OCI-LY3 (cell line): Measurements from ENCODE around the gene ZNF785.

Experiments
- CTCF ChIP-seq: fragments of 200-600, 300-600 bp; sonication (generic); IDR thresholded peaks from 2 replicates; pipeline ENCODE4 v1.5.1; 2014; ENCODE audit warnings: antibody characterized with exemption, low read length, low read depth
- EZH2phosphoT487 ChIP-seq: fragments of 200-600 bp; shearing (Covaris generic); IDR thresholded peaks from 2 replicates; pipeline ENCODE4 v1.6.1; 2018; ENCODE audit warnings: antibody characterized with exemption, mixed run types, low read depth

DNA sequence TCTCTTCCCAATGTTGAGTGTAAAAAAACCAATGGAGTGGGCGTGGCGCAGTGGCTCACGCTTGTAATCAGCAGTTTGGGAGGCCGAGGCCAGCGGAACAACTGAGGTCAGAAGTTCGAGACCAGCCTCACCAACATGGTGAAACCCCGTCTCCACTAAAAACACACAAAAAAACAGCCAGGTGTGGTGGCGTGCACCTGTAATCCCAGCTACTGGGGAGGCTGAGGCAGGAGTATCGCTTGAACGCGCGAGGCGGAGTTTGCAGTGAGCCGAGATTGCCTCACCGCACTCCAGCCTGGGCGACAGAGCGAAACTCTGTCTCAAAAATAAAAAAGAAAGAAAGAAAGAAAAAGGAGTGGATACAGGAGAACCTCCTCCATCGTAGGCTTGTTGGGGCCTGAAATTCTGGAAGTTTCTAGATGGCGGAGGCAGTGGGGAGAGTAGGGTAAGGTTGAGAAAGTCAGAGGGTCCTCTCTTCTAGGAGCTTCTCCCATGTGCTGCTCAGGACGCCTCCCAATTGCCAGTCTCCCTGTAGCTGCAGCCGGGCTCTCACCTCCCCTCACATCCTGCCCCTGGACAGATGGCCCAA is 26.6 kb downstream of the ZNF785 start:
- no peak for TF ChIP-seq CTCF
- no peak for TF ChIP-seq EZH2phosphoT487
